ENCODE data around the gene SH2D5.
A peak's percentile ranks its signal among the peaks of the same experiment; 100 is the strongest.
"Not testable (repeated sequence)": the region's sequence is repeated elsewhere in the genome, so short reads cannot be mapped to it uniquely, and the experiment has no call there.

The SH2D5 gene

GRCh38 chr1:20727746-20728316 is 4.7 kb downstream of the SH2D5 start:
- DNase-seq, result no peak

GRCh38 chr1:20726932-20727745 is 5.4 kb downstream of the SH2D5 start:
- no peak for DNase-seq

GRCh38 chr1:20726118-20726911 is 6.2 kb downstream of the SH2D5 start:
- DNase-seq, result no peak

GRCh38 chr1:20725189-20726117 is 7.0 kb downstream of the SH2D5 start:
- no peak for DNase-seq

- DNase-seq, result no peak
Observed at GRCh38 chr1:20724364-20725188, 7.9 kb downstream of the SH2D5 start.

- no peak for DNase-seq
Observed at GRCh38 chr1:20723537-20724363, 8.8 kb downstream of the SH2D5 start.

GRCh38 chr1:20723159-20723536 is 9.4 kb downstream of the SH2D5 start:
- no peak for DNase-seq

GRCh38 chr1:20721117-20722061 is 11.1 kb downstream of the SH2D5 start:
- DNase-seq, result no peak

GRCh38 chr1:20720631-20721091 is 11.8 kb downstream of the SH2D5 start:
- DNase-seq, result no peak

GRCh38 chr1:20719871-20720620 is 12.5 kb downstream of the SH2D5 start:
- no peak for DNase-seq

GRCh38 chr1:20719261-20719660 is 13.2 kb downstream of the SH2D5 start:
- DNase-seq, result no peak

GRCh38 chr1:20718343-20718882 is 14.1 kb downstream of the SH2D5 start:
- DNase-seq, result not testable (repeated sequence)

GRCh38 chr1:20717452-20718342 is 14.8 kb downstream of the SH2D5 start, which contains the start of gene KIF17:
Gene KIF17, minus strand, starts transcription at chr1:20718007. Its CDS starts 301 bp downstream, at chr1:20717706.
- peak; percentile 64 for DNase-seq

GRCh38 chr1:20716232-20716631 is 16.3 kb downstream of the SH2D5 start:
- DNase-seq, result no peak

- DNase-seq, result no peak
Observed at GRCh38 chr1:20715406-20715805, 17.1 kb downstream of the SH2D5 start.

- DNase-seq, result no peak
Observed at GRCh38 chr1:20713440-20713839, 19.1 kb downstream of the SH2D5 start.

- no peak for DNase-seq
Observed at GRCh38 chr1:20712215-20712577, 20.3 kb downstream of the SH2D5 start.
